ENCODE data around the gene LPCAT3. TPM values are rescaled to one million over a fixed set of nuclear protein-coding genes. Genes with fewer than 3 reads are reported as not detected.

Gene LPCAT3
- total and polyA plus RNA-seq, 2 of the 13 experiments (the other 11 are each of a cell fraction or from before 2014, with no cell fraction given), result 44.5 to 64.3 TPM

DNA sequence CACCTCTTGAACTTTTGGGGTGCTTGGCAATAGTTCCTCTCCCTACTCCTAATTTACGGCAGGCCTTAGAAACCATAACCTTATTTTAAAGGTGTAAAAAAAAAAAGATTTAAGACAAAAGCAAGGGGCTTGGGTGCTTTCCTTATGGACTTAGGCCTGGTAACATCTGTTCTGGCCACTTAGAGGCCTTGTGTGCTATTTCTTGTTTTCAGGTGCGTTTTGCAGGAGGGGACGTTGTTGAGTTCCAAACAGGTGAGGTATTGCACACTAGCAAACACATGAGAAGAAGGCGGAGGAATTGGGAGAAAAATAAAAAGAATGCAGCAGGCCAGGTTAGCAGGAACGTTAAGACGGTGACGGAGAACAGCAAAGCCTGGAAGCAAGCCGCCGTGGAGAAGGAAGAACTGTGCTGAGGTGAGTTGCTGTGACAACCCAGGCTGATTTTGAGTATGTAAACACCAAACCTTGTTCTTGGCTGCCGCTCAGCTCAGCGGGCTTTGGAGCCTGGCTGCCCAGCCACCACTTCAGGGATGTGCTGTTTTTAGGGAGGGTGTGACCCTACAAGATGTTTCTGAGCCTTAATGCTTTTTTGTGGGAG lies 30.2 kb downstream of the LPCAT3 start:
- no peak for DNase-seq (ENCODE audit: low spot score)
- no peak for ATAC-seq

More for the DNA sequence above, 30.2 kb downstream of the LPCAT3 start:
- Histone ChIP-seq H3K79me2 (ENCODE audit: insufficient read depth, low read length) (no peaks in the 10 kb centered on the region), H2AFZ (ENCODE audit: low read length) (no peak overlapping the region), H3K4me1 (ENCODE audit: insufficient read depth, low read length) (peaks cover 14% of the 10 kb centered on the region; the same call in 1 of the 2 replicates), H3K9ac (ENCODE audit: insufficient read depth, low read depth, low read length) (no peak overlapping the region), H3K27me3 (ENCODE audit: control insufficient read depth in 1 of 2, insufficient read depth in 2 of 2, low read length in 2 of 2) (no peaks in the 10 kb centered on the region), H3K27ac (ENCODE audit: extremely low read length, insufficient read depth, low read length) (no peak overlapping the region), H3K9me3 (ENCODE audit: low read length) (no peaks in the 10 kb centered on the region), H3K36me3 (replicated peaks in 1 of 2; ENCODE audit: control insufficient read depth in 1 of 2, insufficient read depth in 2 of 2, low read length in 2 of 2) (peaks cover 3 to 14% of the 10 kb centered on the region in 2 experiments; a peak in 4 of 5 replicates), H4K20me1 (ENCODE audit: insufficient read depth, low read length) (no peaks in the 10 kb centered on the region), H3K4me2 (ENCODE audit: low read depth, low read length) (no peak overlapping the region), H3K4me3 (replicated peaks in 1 of 3; ENCODE audit: insufficient read depth in 1 of 3, low read depth in 2 of 3, low read length in 3 of 3) (no peak overlapping the region)
- POLR2A ChIA-PET, result no interaction called here
- no TSS peak for BruUV-seq (replicated peaks)
- 95% methylated on average over 11 of the region's 11 CpGs for WGBS (ENCODE audit: low lambda C conversion rate)
- FAIRE-seq, result no peak
- no peak for TF ChIP-seq TEAD2 (CRISPR knock-in tag; IDR thresholded peaks at IDR 0.05)
- no peak for TF ChIP-seq PAWR (CRISPR knock-in tag; IDR thresholded peaks at IDR 0.05; ENCODE audit: borderline replicate concordance)
- TF ChIP-seq, protein P1, sequence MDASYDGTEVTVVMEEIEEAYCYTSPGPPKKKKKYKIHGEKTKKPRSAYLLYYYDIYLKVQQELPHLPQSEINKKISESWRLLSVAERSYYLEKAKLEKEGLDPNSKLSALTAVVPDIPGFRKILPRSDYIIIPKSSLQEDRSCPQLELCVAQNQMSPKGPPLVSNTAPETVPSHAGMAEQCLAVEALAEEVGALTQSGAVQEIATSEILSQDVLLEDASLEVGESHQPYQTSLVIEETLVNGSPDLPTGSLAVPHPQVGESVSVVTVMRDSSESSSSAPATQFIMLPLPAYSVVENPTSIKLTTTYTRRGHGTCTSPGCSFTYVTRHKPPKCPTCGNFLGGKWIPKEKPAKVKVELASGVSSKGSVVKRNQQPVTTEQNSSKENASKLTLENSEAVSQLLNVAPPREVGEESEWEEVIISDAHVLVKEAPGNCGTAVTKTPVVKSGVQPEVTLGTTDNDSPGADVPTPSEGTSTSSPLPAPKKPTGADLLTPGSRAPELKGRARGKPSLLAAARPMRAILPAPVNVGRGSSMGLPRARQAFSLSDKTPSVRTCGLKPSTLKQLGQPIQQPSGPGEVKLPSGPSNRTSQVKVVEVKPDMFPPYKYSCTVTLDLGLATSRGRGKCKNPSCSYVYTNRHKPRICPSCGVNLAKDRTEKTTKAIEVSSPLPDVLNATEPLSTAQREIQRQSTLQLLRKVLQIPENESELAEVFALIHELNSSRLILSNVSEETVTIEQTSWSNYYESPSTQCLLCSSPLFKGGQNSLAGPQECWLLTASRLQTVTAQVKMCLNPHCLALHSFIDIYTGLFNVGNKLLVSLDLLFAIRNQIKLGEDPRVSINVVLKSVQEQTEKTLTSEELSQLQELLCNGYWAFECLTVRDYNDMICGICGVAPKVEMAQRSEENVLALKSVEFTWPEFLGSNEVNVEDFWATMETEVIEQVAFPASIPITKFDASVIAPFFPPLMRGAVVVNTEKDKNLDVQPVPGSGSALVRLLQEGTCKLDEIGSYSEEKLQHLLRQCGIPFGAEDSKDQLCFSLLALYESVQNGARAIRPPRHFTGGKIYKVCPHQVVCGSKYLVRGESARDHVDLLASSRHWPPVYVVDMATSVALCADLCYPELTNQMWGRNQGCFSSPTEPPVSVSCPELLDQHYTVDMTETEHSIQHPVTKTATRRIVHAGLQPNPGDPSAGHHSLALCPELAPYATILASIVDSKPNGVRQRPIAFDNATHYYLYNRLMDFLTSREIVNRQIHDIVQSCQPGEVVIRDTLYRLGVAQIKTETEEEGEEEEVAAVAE (CRISPR knock-in tag; IDR thresholded peaks at IDR 0.05; ENCODE audit: borderline replicate concordance), result no peak
- intact Hi-C loops (cut with micrococcal nuclease; ENCODE audit: unreplicated experiment), result no loop called here
- in situ Hi-C loops (cut with HindIII; ENCODE audit: extremely low pct_ligation_motif_present, low pct_unique_long_range_greater_than_20kb), result no loop called here
- CTCF ChIA-PET (ENCODE audit: low intra/inter-chr PET ratio, low total read pairs), result no interaction called here

Measured in HepG2 (cell line).